GM12878 (cell line): ENCODE measurements around the gene TIAM1. TPM values are rescaled to one million over a fixed set of nuclear protein-coding genes. Genes with fewer than 3 reads are reported as not detected.

Experiments used
- ATAC-seq: fragments of 200-7000 bp; cut with Tn5 transposase; 3 replicates; pipeline ENCODE4 v1.9.1; 2020; ENCODE audit warnings: mild to moderate bottlenecking, moderate library complexity
- BruUV-seq: library from RNA; stranded (reverse); fragments of 400-500 nt; replicated peaks from 2 replicates; lab custom pipeline; 2021; lab: Mats Ljungman, UMichigan
- CTCF ChIA-PET: fragments of 300-600 bp; sonication (Branson Sonifier 250); formaldehyde crosslinking; extraction: SDS; loops from one replicate; lab custom pipeline; 2021; ENCODE audit warnings: inconsistent platforms; lab: Yijun Ruan, JAX
- POLR2A ChIA-PET: fragments of 350-600 bp; formaldehyde crosslinking; extraction: SDS; loops from one replicate; lab custom pipeline; 2021; ENCODE audit warnings: inconsistent platforms; lab: Charles Lee
- RAD21 ChIA-PET: fragments of 300-600 bp; sonication (Branson Sonifier 250); formaldehyde crosslinking; loops from one replicate; lab custom pipeline; 2023; ENCODE audit warnings: antibody characterized with exemption; ENCODE audit not compliant: unreplicated experiment; lab: Charles Lee
- SMC1A ChIA-PET: fragments of 300-600 bp; sonication (Branson Sonifier 250); formaldehyde crosslinking; loops from one replicate; lab custom pipeline; 2023; ENCODE audit not compliant: unreplicated experiment, uncharacterized antibody; lab: Charles Lee
- DNase-seq: peaks from one replicate; pipeline ENCODE4 v3.0.0-alpha.2; 2011; ENCODE audit warnings: low read depth, low spot score
- FAIRE-seq: peaks from 3 replicates; lab custom pipeline; 2011; peaks lifted over from hg19 to GRCh38; lab: Jason Lieb, UNC
- H2AFZ ChIP-seq: 2 replicates; pipeline ENCODE4 v1.6.0; 2011; ENCODE audit warnings: low read depth, low read length, control low read depth; ENCODE audit not compliant: control insufficient read depth
- H3K27ac ChIP-seq: 2 replicates; pipeline ENCODE4 v1.5.1; 2011; ENCODE audit warnings: control low read depth; ENCODE audit not compliant: control insufficient read depth, insufficient read depth
- H3K27me3 ChIP-seq, 2 experiments: replicated peaks in 1 of 2; 2 replicates each; pipeline versions ENCODE4 v1.6.0 to v1.6.1; 2011; ENCODE audit warnings: low read length in 1 of 2; ENCODE audit not compliant: control insufficient read depth in 2 of 2, insufficient read depth in 2 of 2
- H3K36me3 ChIP-seq, 2 experiments: 2 replicates each; pipeline ENCODE4 v1.5.1; 2011; ENCODE audit warnings: low read length in 1 of 2; ENCODE audit not compliant: control insufficient read depth in 2 of 2, insufficient read depth in 2 of 2
- H3K4me1 ChIP-seq: 2 replicates; pipeline ENCODE4 v1.6.1; 2011; ENCODE audit warnings: mild to moderate bottlenecking, low read length, moderate library complexity, mixed read lengths; ENCODE audit not compliant: control insufficient read depth, insufficient read depth
- H3K4me2 ChIP-seq: 2 replicates; pipeline ENCODE4 v1.6.0; 2011; ENCODE audit warnings: control low read depth; ENCODE audit not compliant: control insufficient read depth, insufficient read depth
- H3K4me3 ChIP-seq: fragments of 200-600 bp; sonication (generic); 2 replicates; pipeline ENCODE4 v1.5.1; 2016
- H3K79me2 ChIP-seq: 2 replicates; pipeline ENCODE4 v1.6.0; 2011; ENCODE audit warnings: low read length; ENCODE audit not compliant: control insufficient read depth, insufficient read depth
- H3K9ac ChIP-seq: 2 replicates; pipeline ENCODE4 v1.8.0; 2011; ENCODE audit warnings: low read length, control low read depth, mixed read lengths; ENCODE audit not compliant: control insufficient read depth, insufficient read depth
- H3K9me3 ChIP-seq: replicated peaks from 3 replicates; pipeline ENCODE4 v1.5.1; 2011; ENCODE audit warnings: mild to moderate bottlenecking, low read length; ENCODE audit not compliant: control insufficient read depth, insufficient read depth
- H4K20me1 ChIP-seq: 2 replicates; pipeline ENCODE4 v1.6.0; 2011; ENCODE audit not compliant: control insufficient read depth, insufficient read depth
- CTCF ChIP-seq, 3 experiments: IDR thresholded peaks in 2 of 3; conservative IDR thresholded peaks in 1 of 3; 2 replicates each; pipeline ENCODE4 v1.5.1; 2011; ENCODE audit warnings: low read depth in 3 of 3, low read length in 3 of 3, mild to moderate bottlenecking in 3 of 3, control low read depth in 2 of 3, moderate library complexity in 2 of 3, inconsistent platforms in 1 of 3, mixed read lengths in 1 of 3; ENCODE audit not compliant: control insufficient read depth in 2 of 3, insufficient read depth in 1 of 3; ENCODE audit errors: extremely low read depth in 1 of 3
- EED ChIP-seq: sonication (generic); IDR thresholded peaks from 2 replicates; pipeline ENCODE4 v1.6.1; 2016; ENCODE audit warnings: antibody characterized with exemption, low read depth
- JUND ChIP-seq: IDR thresholded peaks from 2 replicates; pipeline ENCODE4 v1.6.1; 2012; ENCODE audit warnings: low read depth, mild to moderate bottlenecking, low read length, improper control_type of control experiment, moderate library complexity
- NFYB ChIP-seq: IDR thresholded peaks from 2 replicates; pipeline ENCODE4 v1.6.1; 2011; ENCODE audit warnings: low read depth, mild to moderate bottlenecking, low read length, improper control_type of control experiment, moderate library complexity; ENCODE audit not compliant: insufficient read depth
- PML ChIP-seq: IDR thresholded peaks from 2 replicates; pipeline ENCODE4 v1.6.1; 2012; ENCODE audit warnings: low read length, inconsistent platforms
- RCOR1 ChIP-seq: conservative IDR thresholded peaks from 2 replicates; pipeline ENCODE4 v1.6.1; 2012; ENCODE audit warnings: low read depth, low read length, improper control_type of control experiment
- REST ChIP-seq: IDR thresholded peaks from 2 replicates; pipeline ENCODE4 v1.6.1; 2012; ENCODE audit warnings: mild to moderate bottlenecking, low read depth, low read length
- STAT1 ChIP-seq: fragments of 450-650 bp; conservative IDR thresholded peaks from 2 replicates; pipeline ENCODE4 v1.6.1; 2014; ENCODE audit warnings: antibody characterized with exemption, mild to moderate bottlenecking
- SUPT20H ChIP-seq: IDR thresholded peaks from 2 replicates; pipeline ENCODE4 v1.6.1; 2011; ENCODE audit warnings: low read depth, mild to moderate bottlenecking, low read length, moderate library complexity, borderline replicate concordance; ENCODE audit not compliant: control insufficient read depth
- TCF7 ChIP-seq: IDR thresholded peaks from 2 replicates; pipeline ENCODE4 v1.6.1; 2014; ENCODE audit warnings: antibody characterized with exemption, borderline replicate concordance
- ZBTB4 ChIP-seq: fragments of 450-650 bp; formaldehyde crosslinking; IDR thresholded peaks from 2 replicates; pipeline ENCODE4 v1.4.0; 2022; ENCODE audit warnings: mild to moderate bottlenecking, moderate library complexity
- ZNF217 ChIP-seq: fragments of 450-650 bp; IDR thresholded peaks from 2 replicates; pipeline ENCODE4 v1.6.1; 2017; ENCODE audit warnings: antibody characterized with exemption, mild to moderate bottlenecking
- WGBS: methylation state at CpG from one replicate; pipeline ENCODE4 v1.1.6; 2016; ENCODE audit warnings: low lambda C conversion rate; ENCODE audit not compliant: insufficient replicate concordance, insufficient coverage; ENCODE audit errors: missing lambda C conversion rate; 5-methylcytosine and 5-hydroxymethylcytosine counted together
- in situ Hi-C: fragments of 300-500 bp; cut with MboI; formaldehyde crosslinking; loops from 9 replicates; pipeline ENCODE4 v1.14.3; 2018; ENCODE audit warnings: mixed read lengths
- intact Hi-C: fragments of 100-400 bp; cut with micrococcal nuclease; formaldehyde crosslinking; loops from one replicate; pipeline ENCODE4 v1.14.2; 2022; ENCODE audit not compliant: unreplicated experiment
- polyA plus RNA-seq, 11 experiments: library from polyadenylated mRNA; depleted of rRNA in 4 of 11; unstranded in 6 of 11; stranded (reverse) in 5 of 11; fragments of >200 nt; fragmentation: Nextera tagmentation in 4 of 11; fragmentation: Illumina TruSeq in 1 of 11; extraction: Ambion mirVana in 4 of 11; extraction: Trizol in 1 of 11; gene quantifications; 1 replicate in 1 of 11; 2 replicates in 10 of 11; pipeline versions ENCODE4 v1.2.1 to v1.2.3, GENCODE V29; 2011 to 2016; ENCODE audit warnings: inconsistent platforms in 2 of 11, missing spikeins in 2 of 11, low read depth in 1 of 11
- total RNA-seq, 4 experiments: library from RNA; depleted of rRNA in 3 of 4; stranded (reverse); fragments of >200 nt in 3 of 4; fragmentation: Illumina TruSeq in 1 of 4; extraction: Trizol in 1 of 4; gene quantifications; 2 replicates each; pipeline versions ENCODE4 v1.2.1 to v1.2.3, GENCODE V29; 2013 to 2021

The TIAM1 gene
- total and polyA plus RNA-seq, 10 of the 15 experiments (the other 5 are each of a cell fraction or from before 2014, with no cell fraction given) = 0.31 to 35.9 (median 0.78) TPM

- TF ChIP-seq ZBTB4 (CRISPR knock-in tag) (no peak), SUPT20H (no peak), EED (no peak), STAT1 (no peak)
Measured at GRCh38 chr21:31103163-31103562, 240.9 kb downstream of the TIAM1 start (continued).

- H3K27me3 ChIP-seq = no peaks in the 10 kb centered on the region
- intact Hi-C loops = loop anchor here (2.0 kb wide), 2 partner anchors 44 to 482 kb away; no protein-coding TSS in a partner anchor
- no peak overlapping the region for H3K27ac ChIP-seq
- no peak for ATAC-seq
- no peaks in the 10 kb centered on the region for H3K36me3 ChIP-seq
- in situ Hi-C loops = loop anchor here (5.0 kb wide), 2 partner anchors 83 to 503 kb away; no protein-coding TSS in a partner anchor
- RAD21 ChIA-PET = interaction anchor here (0.6 to 2.0 kb wide), 9 partner anchors 10 to 507 kb away, joined by 3 to 17 read pairs (median 4); no protein-coding TSS in a partner anchor
- no peaks in the 10 kb centered on the region for H4K20me1 ChIP-seq
- H3K9me3 ChIP-seq = no peaks in the 10 kb centered on the region
- H2AFZ ChIP-seq = no peak overlapping the region
- CTCF ChIA-PET = interaction anchor here (0.7 to 5.1 kb wide), 27 partner anchors 9 to 1046 kb away, joined by 3 to 44 read pairs (median 4); no protein-coding TSS in a partner anchor
- 0 out of 2 replicates have a peak, but pooled peaks cover 2% of the 10 kb centered on the region for H3K4me1 ChIP-seq
- no peak for DNase-seq
- BruUV-seq = no TSS peak
- POLR2A ChIA-PET = no interaction called here
- H3K9ac ChIP-seq = no peak overlapping the region
- FAIRE-seq = no peak
- TF ChIP-seq NFYB (no peak), ZNF217 (no peak), CTCF (IDR thresholded peaks at IDR 0.05 in 2 of 3, conservative IDR thresholded peaks at IDR 0.05 in 1 of 3; ENCODE audit: control insufficient read depth in 2 of 3, extremely low read depth in 1 of 3, insufficient read depth in 1 of 3, low read depth in 3 of 3, low read length in 3 of 3) (no peak), TCF7 (no peak), REST (no peak), RCOR1 (no peak), JUND (no peak), PML (no peak)
- TF ChIP-seq, all 136 proteins: peak for 0
- SMC1A ChIA-PET = interaction anchor here (0.7 to 2.8 kb wide), 9 partner anchors 11 to 503 kb away, joined by 3 to 13 read pairs (median 4); no protein-coding TSS in a partner anchor
- WGBS = 80% methylated on average over 14 of the region's 14 CpGs
- H3K79me2 ChIP-seq = no peaks in the 10 kb centered on the region
- no peak overlapping the region for H3K4me2 ChIP-seq
- no peak overlapping the region for H3K4me3 ChIP-seq
Measured at GRCh38 chr21:31099122-31099521, 244.9 kb downstream of the TIAM1 start.
